ENCODE data around the gene VPS29.

GRCh38 chr12:110532644-110533043, 30.7 kb upstream of the VPS29 start:
- TF ChIP-seq, protein P1, sequence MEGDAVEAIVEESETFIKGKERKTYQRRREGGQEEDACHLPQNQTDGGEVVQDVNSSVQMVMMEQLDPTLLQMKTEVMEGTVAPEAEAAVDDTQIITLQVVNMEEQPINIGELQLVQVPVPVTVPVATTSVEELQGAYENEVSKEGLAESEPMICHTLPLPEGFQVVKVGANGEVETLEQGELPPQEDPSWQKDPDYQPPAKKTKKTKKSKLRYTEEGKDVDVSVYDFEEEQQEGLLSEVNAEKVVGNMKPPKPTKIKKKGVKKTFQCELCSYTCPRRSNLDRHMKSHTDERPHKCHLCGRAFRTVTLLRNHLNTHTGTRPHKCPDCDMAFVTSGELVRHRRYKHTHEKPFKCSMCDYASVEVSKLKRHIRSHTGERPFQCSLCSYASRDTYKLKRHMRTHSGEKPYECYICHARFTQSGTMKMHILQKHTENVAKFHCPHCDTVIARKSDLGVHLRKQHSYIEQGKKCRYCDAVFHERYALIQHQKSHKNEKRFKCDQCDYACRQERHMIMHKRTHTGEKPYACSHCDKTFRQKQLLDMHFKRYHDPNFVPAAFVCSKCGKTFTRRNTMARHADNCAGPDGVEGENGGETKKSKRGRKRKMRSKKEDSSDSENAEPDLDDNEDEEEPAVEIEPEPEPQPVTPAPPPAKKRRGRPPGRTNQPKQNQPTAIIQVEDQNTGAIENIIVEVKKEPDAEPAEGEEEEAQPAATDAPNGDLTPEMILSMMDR (IDR thresholded peaks at IDR 0.05), result no peak
- TF ChIP-seq POLR2A (IDR thresholded peaks at IDR 0.05), result no peak

Measured in Peyer's patch (tissue), 4 donors.